Astrocyte (in vitro differentiated cells and primary cell): ENCODE results near the gene SUSD5. TPM values are rescaled to one million over a fixed set of nuclear protein-coding genes. Genes with fewer than 3 reads are reported as not detected.

Experiments used
- DNase-seq: peaks from one replicate; pipeline ENCODE4 v3.0.0-alpha.2; 2010; ENCODE audit warnings: low read depth
- FAIRE-seq: peaks from 2 replicates; lab custom pipeline; 2011; peaks lifted over from hg19 to GRCh38; lab: Jason Lieb, UNC
- H2AFZ ChIP-seq: 2 replicates; pipeline ENCODE4 v1.6.0; 2012; ENCODE audit warnings: low read depth, low read length, inconsistent platforms
- H3K27ac ChIP-seq: 2 replicates; pipeline ENCODE4 v1.5.1; 2011; ENCODE audit warnings: low read depth, low read length, inconsistent platforms
- H3K27me3 ChIP-seq: 2 replicates; pipeline ENCODE4 v1.6.0; 2011; ENCODE audit warnings: low read length, inconsistent platforms; ENCODE audit not compliant: insufficient read depth
- H3K36me3 ChIP-seq: 2 replicates; pipeline ENCODE4 v1.5.1; 2011; ENCODE audit warnings: low read length, inconsistent platforms; ENCODE audit not compliant: insufficient read depth
- H3K4me1 ChIP-seq: 2 replicates; pipeline ENCODE4 v1.5.1; 2011; ENCODE audit warnings: low read length, inconsistent platforms; ENCODE audit not compliant: insufficient read depth
- H3K4me2 ChIP-seq: 2 replicates; pipeline ENCODE4 v1.6.0; 2012; ENCODE audit warnings: low read length, inconsistent platforms
- H3K4me3 ChIP-seq: 2 replicates; pipeline ENCODE4 v1.5.1; 2011; ENCODE audit warnings: low read depth, mild to moderate bottlenecking, low read length, inconsistent platforms; ENCODE audit not compliant: insufficient read depth
- H3K79me2 ChIP-seq: 2 replicates; pipeline ENCODE4 v1.6.0; 2012; ENCODE audit warnings: mild to moderate bottlenecking, low read length, inconsistent platforms; ENCODE audit not compliant: insufficient read depth
- H3K9ac ChIP-seq: 2 replicates; pipeline ENCODE4 v1.6.0; 2012; ENCODE audit warnings: mild to moderate bottlenecking, low read length, inconsistent platforms
- H3K9me3 ChIP-seq: 2 replicates; pipeline ENCODE4 v1.5.1; 2012; ENCODE audit warnings: low read depth, mild to moderate bottlenecking, low read length, inconsistent platforms; ENCODE audit not compliant: insufficient read depth
- H4K20me1 ChIP-seq: 2 replicates; pipeline ENCODE4 v1.6.0; 2012; ENCODE audit warnings: low read length, inconsistent platforms; ENCODE audit not compliant: insufficient read depth
- H3K27ac Mint-ChIP-seq: one replicate; pipeline ENCODE4 v1.8.0; 2021; ENCODE audit warnings: mild to moderate bottlenecking, mixed read lengths; ENCODE audit not compliant: unreplicated experiment
- H3K27me3 Mint-ChIP-seq: one replicate; pipeline ENCODE4 v1.8.0; 2021; ENCODE audit warnings: low read depth, mixed read lengths; ENCODE audit not compliant: unreplicated experiment
- H3K36me3 Mint-ChIP-seq: one replicate; pipeline ENCODE4 v1.8.0; 2021; ENCODE audit warnings: low read depth, mixed read lengths; ENCODE audit not compliant: unreplicated experiment
- H3K4me1 Mint-ChIP-seq: one replicate; pipeline ENCODE4 v1.8.0; 2021; ENCODE audit warnings: low read depth, mixed read lengths; ENCODE audit not compliant: unreplicated experiment
- H3K4me3 Mint-ChIP-seq: one replicate; pipeline ENCODE4 v1.8.0; 2021; ENCODE audit warnings: mild to moderate bottlenecking, moderate library complexity, mixed read lengths; ENCODE audit not compliant: unreplicated experiment
- H3K9me3 Mint-ChIP-seq: one replicate; pipeline ENCODE4 v1.8.0; 2021; ENCODE audit warnings: mild to moderate bottlenecking, mixed read lengths; ENCODE audit not compliant: unreplicated experiment
- CTCF ChIP-seq: IDR thresholded peaks from 2 replicates; pipeline ENCODE4 v1.5.1; 2011; ENCODE audit warnings: low read depth, mild to moderate bottlenecking, inconsistent platforms, low read length, moderate library complexity; ENCODE audit not compliant: insufficient read depth
- EZH2 ChIP-seq: IDR thresholded peaks from 2 replicates; pipeline ENCODE4 v1.6.1; 2012; ENCODE audit warnings: mild to moderate bottlenecking, low read length, inconsistent platforms; ENCODE audit not compliant: insufficient read depth
- total RNA-seq: library from RNA; stranded (reverse); gene quantifications from 2 replicates; pipeline ENCODE4 v1.2.1, GENCODE V29; 2021

Gene SUSD5
- total RNA-seq, 1 donor from 2014 or later: 2.8 TPM

- DNase-seq (no peak), FAIRE-seq (no peak)
- H3K9me3 Mint-ChIP-seq: peaks cover 5% of the 10 kb centered on the region
- Histone ChIP-seq H3K4me2 (peak overlapping the region; percentile 94), H3K9me3 (no peaks in the 10 kb centered on the region), H3K9ac (peak overlapping the region; percentile 33), H3K4me1 (no peaks in the 10 kb centered on the region), H3K27me3 (peaks cover 9% of the 10 kb centered on the region), H3K36me3 (no peaks in the 10 kb centered on the region), H3K4me3 (peak overlapping the region; percentile 64), H3K79me2 (no peaks in the 10 kb centered on the region), H3K27ac (no peak overlapping the region), H2AFZ (peak overlapping the region; percentile 68), H4K20me1 (no peaks in the 10 kb centered on the region)
- peak overlapping the region; percentile 85 for H3K4me3 Mint-ChIP-seq
- TF ChIP-seq EZH2 (no peak), CTCF (no peak)
- H3K27ac Mint-ChIP-seq: no peak overlapping the region
- H3K36me3 Mint-ChIP-seq: peaks cover 3% of the 10 kb centered on the region
- H3K27me3 Mint-ChIP-seq: peaks cover 41% of the 10 kb centered on the region
- no peaks in the 10 kb centered on the region for H3K4me1 Mint-ChIP-seq
Measured at GRCh38 chr3:33219175-33219487, 521 bp upstream of the SUSD5 start.

- H3K9ac ChIP-seq: peak overlapping the region; percentile 45
- peak overlapping the region; percentile 64 for H3K4me3 ChIP-seq
- TF ChIP-seq CTCF (no peak), EZH2 (no peak)
- no peak overlapping the region for H3K27ac ChIP-seq
- no peaks in the 10 kb centered on the region for H3K9me3 ChIP-seq
- H2AFZ ChIP-seq: peak overlapping the region; percentile 68
- no peaks in the 10 kb centered on the region for H3K36me3 ChIP-seq
- H3K79me2 ChIP-seq: no peaks in the 10 kb centered on the region
- H4K20me1 ChIP-seq: no peaks in the 10 kb centered on the region
- Mint-ChIP-seq H3K9me3 (peaks cover 5% of the 10 kb centered on the region), H3K27ac (peak overlapping the region; percentile 37), H3K4me1 (no peaks in the 10 kb centered on the region), H3K27me3 (peaks cover 39% of the 10 kb centered on the region), H3K4me3 (peak overlapping the region; percentile 84), H3K36me3 (peaks cover 3% of the 10 kb centered on the region)
- H3K4me1 ChIP-seq: no peaks in the 10 kb centered on the region
- H3K27me3 ChIP-seq: peaks cover 9% of the 10 kb centered on the region
- no peak for FAIRE-seq
- peak overlapping the region; percentile 94 for H3K4me2 ChIP-seq
- peak; percentile 10 for DNase-seq
Measured at GRCh38 chr3:33217866-33218445, 654 bp downstream of the SUSD5 start.

- Histone ChIP-seq H4K20me1 (no peaks in the 10 kb centered on the region), H3K9ac (no peak overlapping the region), H3K27me3 (peaks cover 9% of the 10 kb centered on the region), H3K4me1 (peaks cover 7% of the 10 kb centered on the region), H2AFZ (no peak overlapping the region), H3K4me2 (no peak overlapping the region), H3K79me2 (no peaks in the 10 kb centered on the region), H3K4me3 (no peak overlapping the region), H3K9me3 (no peaks in the 10 kb centered on the region), H3K36me3 (no peaks in the 10 kb centered on the region), H3K27ac (no peak overlapping the region)
- Mint-ChIP-seq H3K4me1 (peaks cover 4% of the 10 kb centered on the region), H3K27me3 (peaks cover 35% of the 10 kb centered on the region), H3K27ac (no peak overlapping the region), H3K4me3 (no peak overlapping the region), H3K9me3 (peaks cover 7% of the 10 kb centered on the region), H3K36me3 (peaks cover 3% of the 10 kb centered on the region)
- DNase-seq (no peak), FAIRE-seq (no peak)
- TF ChIP-seq EZH2: no peak
- no peak for TF ChIP-seq CTCF
Measured at GRCh38 chr3:33215739-33216138, 2.9 kb downstream of the SUSD5 start.
